NCI-H146 (cell line): ENCODE results near the gene MARCHF3.
A peak's percentile ranks its signal among the peaks of the same experiment; 100 is the strongest.

Experiments
- DNase-seq: peaks from one replicate; lab custom pipeline; 2025; lab: John Stamatoyannopoulos, UW

Gene MARCHF3

DNA sequence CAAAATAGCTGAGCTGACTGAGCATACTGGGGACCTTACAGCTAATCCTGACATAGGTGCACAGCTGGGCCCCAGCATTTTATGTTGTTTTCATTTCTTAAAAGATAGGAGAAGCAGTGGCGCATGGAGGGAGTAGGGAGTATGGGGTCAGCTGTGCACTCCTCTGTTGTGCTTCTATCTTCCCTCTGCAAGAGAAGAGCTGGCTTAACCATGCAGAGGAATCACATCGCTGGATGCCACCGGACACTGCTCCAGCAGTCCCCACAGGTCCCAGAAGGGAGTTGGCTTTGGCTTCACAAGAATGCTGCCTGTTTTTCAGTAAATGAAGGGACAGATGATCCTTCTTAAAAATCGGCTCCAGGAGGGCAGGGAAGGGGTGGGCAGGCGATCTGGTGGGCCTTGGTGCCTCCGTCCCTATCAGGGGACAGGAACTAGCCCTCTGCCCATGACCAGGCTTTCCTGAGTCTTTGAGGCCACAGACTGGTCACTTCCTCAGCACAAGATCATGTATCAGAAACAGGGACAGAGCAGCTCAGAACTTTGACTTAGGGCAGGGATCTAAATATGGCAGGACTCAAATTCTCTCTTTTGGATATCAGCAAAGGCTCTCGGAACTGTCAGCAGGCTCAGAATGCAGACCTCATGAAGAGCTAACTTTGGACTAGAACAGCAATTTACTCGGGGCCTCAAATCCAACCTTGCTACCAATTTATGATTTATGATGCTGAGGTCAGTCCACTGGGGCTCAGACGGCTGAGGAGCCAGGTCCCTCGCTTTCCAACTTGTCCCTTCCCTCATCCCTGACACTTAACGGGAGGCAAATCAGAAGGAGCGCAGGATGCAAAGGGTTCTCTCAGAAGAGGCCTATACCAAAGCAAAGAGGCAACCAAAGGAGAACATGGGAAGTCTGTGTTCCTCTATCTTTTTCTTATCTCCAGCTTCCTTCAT, 47.2 kb downstream of the MARCHF3 start:
- DNase-seq, result no peak

DNA sequence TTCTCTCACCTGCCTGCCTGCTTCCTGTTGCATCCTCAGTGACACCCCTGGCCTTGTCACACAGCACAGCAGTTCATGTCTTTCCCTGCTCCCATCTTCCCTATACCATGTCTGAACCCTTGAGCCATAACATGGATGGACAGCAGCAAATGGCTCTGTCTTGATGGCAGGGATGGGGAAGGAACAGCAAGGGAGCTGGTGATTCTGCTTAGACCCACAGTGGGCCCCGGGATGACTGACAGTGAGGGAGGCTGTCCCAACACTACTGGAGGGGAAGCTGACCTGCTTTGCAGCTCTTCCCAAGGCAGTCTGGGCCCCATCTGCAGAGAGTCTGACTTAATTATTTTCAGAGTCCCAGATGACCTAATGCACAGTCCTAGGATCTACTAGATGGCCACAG, 48.2 kb downstream of the MARCHF3 start:
- no peak for DNase-seq

DNA sequence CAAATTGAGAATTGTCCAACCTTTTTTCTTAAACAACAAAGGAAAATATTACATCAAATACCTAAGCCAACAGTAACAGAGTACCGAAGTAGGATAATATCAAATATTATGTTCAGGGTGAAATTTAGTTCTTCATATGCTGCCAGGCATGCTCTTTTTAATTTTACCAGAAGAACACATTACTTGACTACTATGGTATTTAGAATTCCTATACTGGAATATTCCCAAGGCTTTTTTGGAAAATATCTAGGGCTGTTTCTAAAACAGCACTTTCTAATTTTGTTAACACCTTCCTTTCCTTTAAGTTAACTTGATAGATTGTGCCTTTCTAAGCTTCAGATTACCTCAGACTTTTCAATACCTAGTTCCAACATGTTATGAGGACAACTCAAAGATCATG, 48.7 kb downstream of the MARCHF3 start:
- no peak for DNase-seq

DNA sequence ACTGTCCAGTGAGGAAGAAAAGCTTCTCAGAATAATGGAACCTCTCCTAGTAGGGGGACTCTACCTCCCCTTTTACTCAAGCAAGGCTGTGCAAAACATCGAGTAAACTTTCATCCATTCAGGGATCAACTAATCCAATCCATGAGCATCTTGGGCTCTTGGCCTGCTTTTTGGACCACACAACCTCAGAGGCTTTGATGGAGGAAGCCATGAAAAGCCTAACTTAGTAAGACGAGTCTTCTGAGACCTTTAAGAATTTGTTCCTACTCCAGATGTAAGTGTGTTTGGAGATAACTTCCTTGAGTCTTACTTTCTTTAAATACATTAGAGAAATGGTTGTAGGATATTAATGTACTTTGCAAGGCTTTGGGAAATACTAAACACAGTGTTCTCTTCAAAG, 49.1 kb downstream of the MARCHF3 start:
- no peak for DNase-seq

DNA sequence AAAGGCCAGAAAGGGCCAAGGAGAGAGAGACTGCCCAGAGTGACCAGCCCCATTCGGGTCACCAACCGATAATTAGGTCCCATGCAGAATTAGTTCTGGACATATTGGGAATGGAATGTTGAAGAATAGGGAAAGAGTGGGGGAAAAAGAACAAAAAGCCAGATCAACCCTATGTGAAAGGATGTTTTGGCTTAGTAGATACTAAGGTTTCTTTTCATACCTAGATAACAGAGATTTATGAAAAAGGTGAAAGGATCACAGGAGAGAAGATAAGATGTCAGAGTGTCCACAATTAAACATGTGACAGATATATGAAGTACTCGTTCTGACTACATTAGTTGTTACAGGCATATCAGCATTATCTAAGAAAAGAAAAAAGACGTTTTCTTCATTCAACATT, 52.1 kb downstream of the MARCHF3 start:
- DNase-seq, result no peak

DNA sequence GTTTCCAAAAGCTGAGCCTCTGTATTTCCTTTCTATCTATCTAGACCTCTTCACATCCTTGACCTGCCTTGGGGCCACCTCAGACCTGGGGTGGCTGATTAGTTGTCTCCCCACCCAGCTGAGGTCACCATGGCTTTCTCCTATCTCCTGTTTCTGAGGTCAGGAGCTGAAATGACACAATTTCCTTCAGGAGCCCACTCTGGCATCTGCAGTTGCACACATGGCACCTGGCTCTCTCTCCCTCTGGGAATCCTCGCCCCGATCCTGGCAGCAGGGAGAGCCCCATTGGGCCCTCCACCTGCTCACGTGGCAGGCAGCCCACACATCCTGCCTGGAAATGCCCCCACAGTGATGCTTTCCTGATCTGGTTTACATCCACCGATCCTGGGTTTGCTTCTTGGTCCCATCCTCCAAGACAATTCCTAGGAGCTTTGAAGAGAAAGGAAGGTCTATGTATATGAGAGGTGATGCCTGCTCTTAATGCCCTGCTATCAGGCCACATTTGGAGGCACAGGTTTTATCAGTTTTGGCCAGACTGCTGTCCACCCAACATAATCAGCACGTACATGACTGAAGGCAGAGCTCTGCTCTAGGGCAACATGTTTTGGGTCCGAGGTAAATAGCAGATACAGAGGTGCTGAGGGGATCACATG, 53.7 kb downstream of the MARCHF3 start:
- DNase-seq, result no peak

DNA sequence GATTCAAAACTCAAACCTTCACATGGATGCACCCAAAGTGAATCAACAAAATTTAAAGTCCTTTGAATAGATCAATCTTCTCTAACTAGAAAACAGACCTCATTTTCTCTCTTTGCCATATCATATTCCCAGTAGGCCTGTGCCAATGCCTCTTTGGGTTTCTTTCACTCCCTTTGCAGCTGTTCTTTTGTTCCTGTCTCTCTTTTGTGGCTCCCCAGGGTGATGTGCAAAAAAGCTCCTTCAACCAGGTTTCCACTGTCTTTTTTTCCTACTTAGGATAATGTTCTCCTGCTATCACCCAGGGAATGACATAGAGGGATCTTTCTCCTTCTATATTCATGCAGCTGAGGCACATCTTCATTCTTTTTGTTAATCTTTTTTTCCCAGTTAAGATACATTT, 54.6 kb downstream of the MARCHF3 start:
- peak; percentile 17 for DNase-seq

DNA sequence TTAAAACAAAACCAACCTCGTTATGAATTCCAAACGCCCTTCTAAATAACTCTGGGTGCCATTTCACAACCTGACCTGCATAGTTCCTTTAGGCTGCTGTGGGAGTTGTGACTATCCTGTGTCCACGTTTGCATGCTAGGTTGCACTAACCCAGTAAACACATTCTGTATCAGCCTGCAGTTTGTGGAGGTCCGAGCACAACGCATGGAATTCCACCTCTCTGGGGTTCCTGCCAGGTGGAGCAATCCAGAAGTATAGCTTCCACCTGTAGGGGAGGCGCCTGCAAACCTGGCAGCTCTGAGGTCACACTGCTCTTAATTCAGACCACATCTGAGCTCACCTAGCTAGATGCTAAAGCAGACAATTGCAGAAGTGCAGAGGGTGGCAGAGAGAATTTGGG, 57.2 kb downstream of the MARCHF3 start:
- no peak for DNase-seq

DNA sequence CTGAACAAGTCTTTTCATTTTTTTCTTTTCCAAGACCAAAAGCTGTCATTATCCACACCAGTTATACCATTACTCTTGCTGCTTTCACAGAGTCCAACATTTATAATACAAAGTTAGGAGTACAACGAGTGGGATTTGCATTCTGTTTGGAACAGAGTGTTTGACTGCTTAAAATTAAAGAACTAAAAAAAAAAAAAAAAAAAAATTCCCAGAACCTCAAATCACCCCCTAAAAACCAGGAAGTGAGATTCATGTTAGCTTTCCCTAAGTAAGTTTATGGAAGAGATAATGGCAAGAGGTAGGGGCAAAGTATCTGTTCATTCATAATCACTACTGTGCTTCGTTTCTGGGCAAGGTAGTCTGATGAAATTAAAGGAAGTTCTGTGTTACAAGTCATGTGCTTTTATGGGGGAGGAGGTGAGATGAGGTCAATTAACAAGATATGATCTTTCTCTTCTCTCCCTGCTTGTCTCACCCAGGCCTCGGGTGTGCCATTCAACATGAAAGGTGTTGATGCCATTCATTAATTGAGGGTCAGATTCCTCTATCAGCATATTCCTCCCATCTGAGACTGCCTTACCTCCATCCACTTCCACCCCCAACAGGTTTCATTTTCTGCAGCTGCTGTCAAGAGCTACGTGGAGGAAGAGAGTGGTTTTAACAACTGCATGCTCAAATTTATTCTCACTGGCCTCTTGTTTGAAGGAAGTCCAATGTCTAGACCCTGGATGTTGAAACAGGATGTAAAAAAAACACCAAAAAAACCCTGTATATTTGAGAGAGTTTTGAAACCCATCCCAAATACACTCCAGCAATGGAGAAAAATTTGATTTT, 58.1 kb downstream of the MARCHF3 start:
- no peak for DNase-seq

DNA sequence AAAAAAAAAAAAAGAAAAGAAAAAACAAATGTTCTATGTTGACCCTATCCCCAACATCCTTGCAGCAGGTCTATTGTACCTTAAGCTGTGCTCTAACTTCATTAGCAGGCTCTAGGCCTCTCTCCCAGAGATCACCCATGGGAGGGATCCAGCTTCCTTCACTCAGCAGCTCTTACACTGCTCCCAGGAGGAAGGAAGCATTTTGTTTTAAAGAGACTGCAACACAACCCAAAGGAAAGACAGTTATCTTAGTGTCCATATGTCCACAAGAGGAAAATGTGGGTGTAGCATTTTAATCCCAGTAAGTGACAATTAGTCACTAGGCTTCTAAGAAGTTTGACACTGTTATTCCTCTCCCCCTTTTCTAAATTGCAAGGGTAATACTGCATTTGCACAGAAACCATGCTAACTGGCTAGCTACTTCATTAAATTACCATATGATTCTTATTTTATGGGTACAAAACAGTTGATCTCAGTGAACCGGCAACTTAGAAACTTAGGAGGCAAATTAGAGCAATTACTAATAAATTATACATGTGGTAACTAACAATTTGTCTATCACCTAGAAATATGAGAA, 58.8 kb downstream of the MARCHF3 start:
- no peak for DNase-seq

DNA sequence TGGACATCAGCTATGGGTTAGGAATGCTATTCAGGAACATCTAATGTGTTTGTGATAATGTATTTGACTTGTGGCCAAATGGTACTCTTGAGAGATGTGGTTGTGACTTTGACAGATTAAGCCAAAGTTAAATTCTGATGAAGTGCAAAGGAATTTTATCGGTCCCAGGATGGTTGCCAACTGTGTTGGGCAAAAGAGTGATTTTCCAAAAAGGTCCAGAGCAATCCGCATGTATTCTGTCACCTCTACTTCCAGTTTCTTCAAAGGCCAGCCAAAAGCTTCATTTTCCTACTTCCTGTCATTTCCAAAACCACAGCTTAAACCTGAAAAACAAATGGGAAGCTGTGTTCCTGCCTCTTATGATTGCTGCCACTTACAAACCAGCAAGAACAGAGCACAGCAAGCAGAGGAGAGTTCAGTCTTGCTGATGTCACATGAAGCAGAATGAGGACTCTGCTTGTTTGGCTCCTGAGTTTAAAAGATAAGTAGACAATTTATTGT, 59.8 kb downstream of the MARCHF3 start:
- no peak for DNase-seq

DNA sequence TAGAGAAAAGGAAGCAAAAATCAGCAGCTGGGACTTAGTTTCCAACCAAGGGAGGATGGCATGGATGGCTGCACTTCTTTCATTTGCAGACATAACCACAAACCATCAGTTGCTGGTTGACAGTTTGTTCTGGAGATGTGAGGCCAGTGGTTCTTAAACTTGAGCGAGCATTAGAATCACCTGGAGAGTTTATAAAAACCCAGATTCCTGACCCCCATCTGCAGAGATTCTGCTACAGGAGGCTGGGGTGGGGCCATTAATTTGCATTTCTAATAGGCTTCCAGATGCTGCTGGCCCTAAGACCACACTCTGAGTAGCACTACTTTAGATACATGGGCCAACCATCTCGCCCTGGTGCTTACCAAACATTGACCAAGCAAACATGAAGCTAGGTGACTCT, 60.8 kb downstream of the MARCHF3 start:
- DNase-seq, result no peak

DNA sequence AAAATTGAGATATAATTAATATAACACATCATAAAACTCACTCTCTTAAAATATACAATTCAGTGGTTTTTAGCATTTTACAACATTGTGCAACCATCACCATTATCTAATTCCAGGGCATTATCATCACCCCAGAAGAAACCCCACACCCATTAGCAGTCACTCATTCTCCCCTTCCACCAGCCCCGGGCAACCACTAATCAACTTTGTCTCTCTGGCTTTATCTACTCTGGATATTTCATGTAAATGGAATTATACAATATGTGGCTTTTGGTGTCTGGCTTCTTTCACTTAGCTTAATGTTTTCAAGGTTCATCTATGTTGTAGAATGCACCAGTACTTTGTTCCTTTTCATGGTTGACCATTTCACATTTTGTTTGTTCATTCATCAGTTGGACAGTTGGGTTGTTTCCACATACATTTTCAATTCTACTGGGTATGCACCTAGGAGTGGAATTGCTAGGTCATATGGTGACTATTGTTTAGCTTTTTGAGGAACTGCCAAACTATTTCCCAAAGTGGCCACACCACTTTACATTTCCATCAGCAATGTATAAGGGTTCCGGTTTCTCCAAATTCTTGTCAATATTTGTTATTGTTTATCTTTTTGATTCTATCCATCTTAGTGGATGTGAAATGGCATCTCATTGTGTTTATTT, 62.4 kb downstream of the MARCHF3 start:
- no peak for DNase-seq

DNA sequence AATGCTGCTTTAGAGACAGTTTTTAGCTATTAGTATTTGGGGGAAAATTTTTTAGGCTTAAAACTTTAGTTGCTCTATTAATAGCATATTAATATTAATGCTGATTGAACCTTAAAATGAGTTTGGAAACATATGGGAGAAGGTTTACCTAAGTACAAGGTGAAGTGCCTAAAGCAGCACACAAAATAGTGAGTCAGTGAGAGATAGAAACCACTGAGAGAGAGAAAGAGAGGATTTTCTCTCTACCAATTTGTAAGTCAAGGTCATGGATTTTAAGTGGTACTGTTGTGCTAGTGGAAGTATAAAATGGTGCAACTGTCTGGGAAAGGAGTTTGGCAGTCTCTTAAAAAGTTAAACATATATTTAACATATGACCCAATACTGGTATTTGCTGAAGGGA, 64.9 kb downstream of the MARCHF3 start:
- DNase-seq, result no peak

DNA sequence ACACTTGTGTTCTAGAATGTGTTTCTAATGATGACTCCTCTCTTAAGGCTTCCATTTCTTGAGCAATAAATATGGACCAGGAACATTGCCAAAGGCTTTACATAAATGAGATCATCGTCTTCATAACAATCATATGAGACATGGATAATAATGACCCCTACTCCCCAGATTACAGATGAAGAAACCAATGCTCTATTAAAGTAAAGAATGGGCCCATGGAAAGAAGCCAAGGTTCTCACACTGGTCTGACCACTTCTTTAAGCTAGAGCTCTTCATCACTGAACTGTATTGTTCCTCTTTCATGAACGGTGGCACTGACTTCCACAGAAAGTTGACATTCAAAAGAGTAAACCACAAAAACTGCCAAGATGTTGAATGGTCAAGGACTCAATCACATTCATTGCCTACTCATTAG, 65.3 kb downstream of the MARCHF3 start:
- DNase-seq, result no peak

DNA sequence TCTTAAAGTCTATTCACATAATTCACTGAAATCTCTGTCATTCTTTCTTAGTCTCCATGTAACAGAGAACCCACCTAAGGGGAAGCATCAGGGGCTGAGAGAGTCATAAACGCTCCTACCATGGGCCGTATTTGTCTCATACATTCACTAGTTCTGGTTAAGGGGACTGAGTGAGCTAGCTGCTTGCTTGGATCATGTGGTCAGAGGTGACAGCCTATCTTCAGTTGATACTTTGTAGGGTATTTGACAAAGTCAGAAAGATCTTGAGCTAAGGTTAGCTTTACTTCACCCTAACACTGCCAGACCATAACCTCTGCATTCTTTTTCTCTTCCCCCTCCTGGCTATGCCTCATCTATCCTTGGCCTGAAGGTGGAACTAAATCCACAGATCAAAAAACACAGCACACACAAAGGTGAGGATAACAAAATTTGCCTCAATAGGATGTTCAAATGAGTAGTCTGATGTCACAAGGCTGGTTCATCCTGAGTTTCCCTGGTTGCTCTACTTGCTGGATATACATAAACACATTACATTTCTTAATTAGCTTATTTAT, 66.5 kb downstream of the MARCHF3 start:
- DNase-seq, result no peak

DNA sequence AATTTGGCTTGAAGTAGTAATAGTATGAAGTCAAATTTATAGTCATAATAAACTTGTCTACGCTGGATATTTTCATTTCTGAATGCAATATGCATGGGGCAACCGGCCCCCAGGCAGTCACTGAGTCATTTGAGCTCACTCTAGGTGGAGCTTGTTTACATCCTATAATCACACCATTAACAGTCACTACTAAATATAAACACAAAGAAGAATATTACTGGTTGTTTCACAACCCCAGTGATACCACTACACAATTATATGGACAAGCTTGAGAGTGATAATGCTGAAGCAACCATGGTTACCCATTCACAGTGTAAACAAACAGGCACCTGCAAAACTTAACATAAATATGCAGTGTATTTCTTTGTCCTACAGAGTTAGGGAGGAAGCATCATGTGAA, 68.7 kb downstream of the MARCHF3 start:
- no peak for DNase-seq

DNA sequence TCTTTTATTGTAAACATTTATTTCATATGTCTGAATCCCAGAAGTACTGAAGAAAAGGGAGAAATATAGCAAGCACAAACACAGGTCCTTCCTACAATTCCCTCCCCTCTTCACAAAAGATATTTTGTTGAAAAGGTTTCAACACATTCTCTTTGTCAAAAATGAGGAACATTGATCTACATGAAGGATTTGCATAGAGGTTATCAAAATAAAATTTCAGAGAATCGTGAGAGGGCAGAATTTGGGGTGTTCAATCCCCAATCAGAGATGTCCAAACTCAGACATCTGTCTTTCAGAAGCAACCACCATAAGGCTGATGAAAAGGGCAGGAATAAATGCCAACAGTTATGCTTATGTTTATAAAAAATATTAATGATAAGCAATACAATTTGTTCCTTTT, 69.2 kb downstream of the MARCHF3 start:
- DNase-seq, result no peak

DNA sequence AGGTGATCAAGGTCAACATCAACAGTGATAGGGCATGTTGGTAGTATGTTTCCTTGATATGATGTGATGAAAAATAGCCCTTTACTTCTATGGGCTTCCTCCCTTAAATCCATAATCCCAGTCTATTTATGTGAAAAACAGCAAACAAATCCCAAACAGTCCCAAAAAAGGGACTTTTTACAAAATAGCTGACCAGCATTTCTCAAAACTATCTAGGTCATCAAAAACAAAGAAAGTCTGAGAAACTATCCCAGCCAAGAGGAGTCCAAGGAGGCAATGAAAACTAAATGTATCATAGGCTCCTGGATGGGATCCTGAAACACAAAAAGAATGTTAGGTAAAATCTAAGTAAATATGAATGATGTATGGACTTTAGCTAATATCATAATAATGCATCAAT, 71.2 kb downstream of the MARCHF3 start:
- DNase-seq, result no peak

DNA sequence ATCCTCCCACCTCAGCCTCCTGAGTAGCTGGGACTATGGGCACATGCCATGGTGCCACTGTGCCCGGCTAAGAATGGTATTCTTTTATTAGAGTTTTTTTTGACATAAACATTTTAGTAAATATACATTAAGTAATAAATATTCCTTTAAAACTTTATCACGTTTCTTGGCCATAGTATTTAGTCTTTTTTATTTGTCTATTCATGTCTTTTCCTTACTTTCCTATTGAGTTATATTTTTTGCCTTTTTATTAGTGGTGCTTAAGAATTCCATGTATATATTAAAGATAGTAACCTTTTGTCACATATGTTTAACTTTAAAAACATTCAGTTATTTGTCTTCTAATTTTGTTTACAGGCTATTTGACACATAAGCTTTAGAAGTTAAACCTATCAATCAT, 73.4 kb downstream of the MARCHF3 start:
- DNase-seq, result no peak

DNA sequence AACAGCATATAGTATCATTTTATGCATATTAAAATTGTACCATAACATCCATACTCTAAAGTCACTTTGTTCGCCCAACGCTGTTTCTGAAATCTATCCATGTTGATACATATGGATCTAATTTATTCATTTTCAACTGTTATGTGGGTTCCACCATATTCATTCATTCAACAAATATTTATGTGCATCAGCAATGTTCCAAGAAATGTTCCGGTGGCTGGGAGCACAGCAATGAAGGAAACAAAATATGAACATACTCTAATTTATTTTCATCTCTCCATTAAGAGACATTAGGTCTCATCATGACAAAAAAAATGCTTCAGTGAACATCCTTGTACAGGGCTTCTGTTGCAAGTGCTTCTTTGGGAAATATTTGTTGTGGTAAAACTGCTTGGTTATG, 75.4 kb downstream of the MARCHF3 start:
- DNase-seq, result no peak
